Brain microvascular endothelial cell (primary cell): Measurements from ENCODE around the gene CITED1.

Source experiments
- DNase-seq: peaks from one replicate; pipeline ENCODE4 v3.0.0-alpha.2; 2020
- H3K27ac ChIP-seq: fragments of 250-450 bp; sonication (Bioruptor Pico); 2 replicates; pipeline ENCODE4 v1.5.1; 2020; ENCODE audit warnings: mild to moderate bottlenecking, moderate library complexity
- H3K27me3 ChIP-seq: fragments of 250-450 bp; sonication (Bioruptor Pico); replicated peaks from 2 replicates; pipeline ENCODE4 v1.5.1; 2020; ENCODE audit warnings: mild to moderate bottlenecking
- H3K36me3 ChIP-seq: fragments of 250-450 bp; sonication (Bioruptor Pico); replicated peaks from 2 replicates; pipeline ENCODE4 v1.5.1; 2020; ENCODE audit warnings: mild to moderate bottlenecking
- H3K4me3 ChIP-seq: 2 replicates; pipeline ENCODE4 v1.5.1; 2011; ENCODE audit warnings: low read depth, mild to moderate bottlenecking, control low read depth, low read length, moderate library complexity
- CTCF ChIP-seq: IDR thresholded peaks from 2 replicates; pipeline ENCODE4 v1.5.1; 2011; ENCODE audit warnings: low read depth, mild to moderate bottlenecking, moderate library complexity, low read length, control low read depth, inconsistent platforms; ENCODE audit errors: missing control alignments
- in situ Hi-C: cut with HindIII; loops from 2 replicates; pipeline ENCODE4 v1.10.0; 2017; ENCODE audit warnings: low sequenced_read_pairs, low pct_ligation_motif_present

The CITED1 gene

GRCh38 chrX:72276478-72276953 is 29.2 kb downstream of the CITED1 start:
- TF ChIP-seq CTCF: no peak
- DNase-seq: no peak
- no peaks in the 10 kb centered on the region for H3K27me3 ChIP-seq
- peaks cover 45% of the 10 kb centered on the region for H3K36me3 ChIP-seq
- peak overlapping the region; percentile 89 for H3K4me3 ChIP-seq
- in situ Hi-C loops: no loop called here
- peak overlapping the region; percentile 73 for H3K27ac ChIP-seq

- H3K27ac ChIP-seq: no peak overlapping the region
- peaks cover 60% of the 10 kb centered on the region for H3K36me3 ChIP-seq
- in situ Hi-C loops: no loop called here
- TF ChIP-seq CTCF: no peak
- no peak for DNase-seq
- H3K4me3 ChIP-seq: peak overlapping the region; percentile 89
- no peaks in the 10 kb centered on the region for H3K27me3 ChIP-seq
These were observed 31.2 kb downstream of the CITED1 start for GRCh38 chrX:72274526-72274925.

GRCh38 chrX:72273718-72274117 is 32.0 kb downstream of the CITED1 start:
- no peak overlapping the region for H3K27ac ChIP-seq
- peak overlapping the region; percentile 89 for H3K4me3 ChIP-seq
- no peak for TF ChIP-seq CTCF
- in situ Hi-C loops: no loop called here
- peaks cover 64% of the 10 kb centered on the region for H3K36me3 ChIP-seq
- DNase-seq: no peak
- H3K27me3 ChIP-seq: no peaks in the 10 kb centered on the region

- Histone ChIP-seq H3K36me3 (peaks cover 71% of the 10 kb centered on the region), H3K27me3 (no peaks in the 10 kb centered on the region), H3K4me3 (no peak overlapping the region), H3K27ac (no peak overlapping the region)
- TF ChIP-seq CTCF: no peak
- peak; percentile 47 for DNase-seq
- in situ Hi-C loops: no loop called here
These were observed 32.8 kb downstream of the CITED1 start for GRCh38 chrX:72272868-72273267.

- TF ChIP-seq CTCF: no peak
- Histone ChIP-seq H3K27ac (no peak overlapping the region), H3K36me3 (peaks cover 80% of the 10 kb centered on the region)
These were observed 33.9 kb downstream of the CITED1 start for GRCh38 chrX:72271812-72272211.

GRCh38 chrX:72271091-72271788 is 34.5 kb downstream of the CITED1 start:
- Histone ChIP-seq H3K36me3 (peaks cover 80% of the 10 kb centered on the region), H3K27ac (peak overlapping the region; percentile 7), H3K27me3 (no peaks in the 10 kb centered on the region), H3K4me3 (no peak overlapping the region)
- in situ Hi-C loops: no loop called here
- DNase-seq: no peak
- TF ChIP-seq CTCF: no peak

More at GRCh38 chrX:72271812-72272211, 33.9 kb downstream of the CITED1 start:
- Histone ChIP-seq H3K4me3 (no peak overlapping the region), H3K27me3 (no peaks in the 10 kb centered on the region)
- no peak for DNase-seq
- in situ Hi-C loops: no loop called here
